ENCODE measurements around the gene ZBTB24. TPM values are rescaled to one million over a fixed set of nuclear protein-coding genes. Genes with fewer than 3 reads are reported as not detected.

Gene ZBTB24
- polyA plus RNA-seq, 2 donors = 2.2 to 2.3 TPM

- Histone ChIP-seq H3K4me1 (ENCODE audit: control insufficient read depth in 2 of 2, insufficient read depth in 2 of 2, low read length in 1 of 2) (no peaks in the 10 kb centered on the region), H3K4me3 (ENCODE audit: low read depth in 1 of 2, low read length in 2 of 2) (no peak overlapping the region), H3K27ac (ENCODE audit: low read depth in 2 of 2, low read length in 1 of 2) (no peak overlapping the region), H3K36me3 (ENCODE audit: control insufficient read depth in 2 of 2, insufficient read depth in 2 of 2, low read length in 1 of 2) (no peaks in the 10 kb centered on the region), H3K27me3 (ENCODE audit: control insufficient read depth in 1 of 2, insufficient read depth in 2 of 2, low read length in 2 of 2) (no peaks in the 10 kb centered on the region), H3K9me3 (ENCODE audit: control insufficient read depth in 2 of 2, insufficient read depth in 1 of 2, low read depth in 1 of 2, low read length in 1 of 2) (no peaks in the 10 kb centered on the region)
- WGBS, 2 donors = 59 to 69% methylated on average over 6 of the region's 6 CpGs
Measured at GRCh38 chr6:109515781-109516409, 32.9 kb upstream of the ZBTB24 start.

GRCh38 chr6:109514946-109515345, 31.9 kb upstream of the ZBTB24 start:
- Histone ChIP-seq H3K9me3 (ENCODE audit: control insufficient read depth in 2 of 2, insufficient read depth in 1 of 2, low read depth in 1 of 2, low read length in 1 of 2) (no peaks in the 10 kb centered on the region), H3K4me1 (ENCODE audit: control insufficient read depth in 2 of 2, insufficient read depth in 2 of 2, low read length in 1 of 2) (no peaks in the 10 kb centered on the region), H3K27ac (ENCODE audit: low read depth in 2 of 2, low read length in 1 of 2) (no peak overlapping the region), H3K27me3 (ENCODE audit: control insufficient read depth in 1 of 2, insufficient read depth in 2 of 2, low read length in 2 of 2) (no peaks in the 10 kb centered on the region), H3K4me3 (ENCODE audit: low read depth in 1 of 2, low read length in 2 of 2) (no peak overlapping the region), H3K36me3 (ENCODE audit: control insufficient read depth in 2 of 2, insufficient read depth in 2 of 2, low read length in 1 of 2) (no peaks in the 10 kb centered on the region)
- WGBS, 2 donors = 88 to 89% methylated on average over 3 of the region's 3 CpGs

GRCh38 chr6:109513571-109514071, 30.6 kb upstream of the ZBTB24 start:
- H3K4me1 ChIP-seq (ENCODE audit: control insufficient read depth in 2 of 2, insufficient read depth in 2 of 2, low read length in 1 of 2) = peaks cover 0 to 4% of the 10 kb centered on the region in 2 donors
- H3K27me3 ChIP-seq (ENCODE audit: control insufficient read depth in 1 of 2, insufficient read depth in 2 of 2, low read length in 2 of 2) = no peaks in the 10 kb centered on the region
- no peak overlapping the region for H3K4me3 ChIP-seq (ENCODE audit: low read depth in 1 of 2, low read length in 2 of 2)
- no peak overlapping the region for H3K27ac ChIP-seq (ENCODE audit: low read depth in 2 of 2, low read length in 1 of 2)
- no peaks in the 10 kb centered on the region for H3K9me3 ChIP-seq (ENCODE audit: control insufficient read depth in 2 of 2, insufficient read depth in 1 of 2, low read depth in 1 of 2, low read length in 1 of 2)
- 73 to 93% methylated on average over 2 of the region's 2 CpGs for WGBS, 2 donors
- H3K36me3 ChIP-seq (ENCODE audit: control insufficient read depth in 2 of 2, insufficient read depth in 2 of 2, low read length in 1 of 2) = no peaks in the 10 kb centered on the region

GRCh38 chr6:109512271-109512817, 29.3 kb upstream of the ZBTB24 start:
- Histone ChIP-seq H3K4me1 (ENCODE audit: control insufficient read depth in 2 of 2, insufficient read depth in 2 of 2, low read length in 1 of 2) (peaks cover 0 to 4% of the 10 kb centered on the region in 2 donors), H3K27me3 (ENCODE audit: control insufficient read depth in 1 of 2, insufficient read depth in 2 of 2, low read length in 2 of 2) (no peaks in the 10 kb centered on the region), H3K9me3 (ENCODE audit: control insufficient read depth in 2 of 2, insufficient read depth in 1 of 2, low read depth in 1 of 2, low read length in 1 of 2) (no peaks in the 10 kb centered on the region), H3K4me3 (ENCODE audit: low read depth in 1 of 2, low read length in 2 of 2) (no peak overlapping the region), H3K27ac (ENCODE audit: low read depth in 2 of 2, low read length in 1 of 2) (no peak overlapping the region), H3K36me3 (ENCODE audit: control insufficient read depth in 2 of 2, insufficient read depth in 2 of 2, low read length in 1 of 2) (no peaks in the 10 kb centered on the region)
- WGBS, 2 donors = 75 to 80% methylated on average over 2 of the region's 2 CpGs

GRCh38 chr6:109511832-109512231, 28.8 kb upstream of the ZBTB24 start:
- peaks cover 0 to 4% of the 10 kb centered on the region in 2 donors for H3K4me1 ChIP-seq (ENCODE audit: control insufficient read depth in 2 of 2, insufficient read depth in 2 of 2, low read length in 1 of 2)
- no peaks in the 10 kb centered on the region for H3K9me3 ChIP-seq (ENCODE audit: control insufficient read depth in 2 of 2, insufficient read depth in 1 of 2, low read depth in 1 of 2, low read length in 1 of 2)
- H3K27ac ChIP-seq (ENCODE audit: low read depth in 2 of 2, low read length in 1 of 2) = no peak overlapping the region
- H3K27me3 ChIP-seq (ENCODE audit: control insufficient read depth in 1 of 2, insufficient read depth in 2 of 2, low read length in 2 of 2) = no peaks in the 10 kb centered on the region
- WGBS, 2 donors = 71 to 84% methylated on average over 2 of the region's 2 CpGs
- no peak overlapping the region for H3K4me3 ChIP-seq (ENCODE audit: low read depth in 1 of 2, low read length in 2 of 2)
- no peaks in the 10 kb centered on the region for H3K36me3 ChIP-seq (ENCODE audit: control insufficient read depth in 2 of 2, insufficient read depth in 2 of 2, low read length in 1 of 2)

- H3K9me3 ChIP-seq (ENCODE audit: control insufficient read depth in 2 of 2, insufficient read depth in 1 of 2, low read depth in 1 of 2, low read length in 1 of 2) = no peaks in the 10 kb centered on the region
- H3K27me3 ChIP-seq (ENCODE audit: control insufficient read depth in 1 of 2, insufficient read depth in 2 of 2, low read length in 2 of 2) = no peaks in the 10 kb centered on the region
- H3K27ac ChIP-seq (ENCODE audit: low read depth in 2 of 2, low read length in 1 of 2) = no peak overlapping the region
- no peak overlapping the region for H3K4me3 ChIP-seq (ENCODE audit: low read depth in 1 of 2, low read length in 2 of 2)
- 79 to 98% methylated on average over 1 of the region's 1 CpG for WGBS, 2 donors
- H3K36me3 ChIP-seq (ENCODE audit: control insufficient read depth in 2 of 2, insufficient read depth in 2 of 2, low read length in 1 of 2) = no peaks in the 10 kb centered on the region
- H3K4me1 ChIP-seq (ENCODE audit: control insufficient read depth in 2 of 2, insufficient read depth in 2 of 2, low read length in 1 of 2) = peaks cover 0 to 4% of the 10 kb centered on the region in 2 donors
Measured at GRCh38 chr6:109510358-109510757, 27.3 kb upstream of the ZBTB24 start.

GRCh38 chr6:109508166-109508860, 25.3 kb upstream of the ZBTB24 start:
- peaks cover 0 to 4% of the 10 kb centered on the region in 2 donors for H3K4me1 ChIP-seq (ENCODE audit: control insufficient read depth in 2 of 2, insufficient read depth in 2 of 2, low read length in 1 of 2)
- WGBS, 2 donors = 72% methylated on average over 4 of the region's 4 CpGs
- H3K9me3 ChIP-seq (ENCODE audit: control insufficient read depth in 2 of 2, insufficient read depth in 1 of 2, low read depth in 1 of 2, low read length in 1 of 2) = no peaks in the 10 kb centered on the region
- H3K27me3 ChIP-seq (ENCODE audit: control insufficient read depth in 1 of 2, insufficient read depth in 2 of 2, low read length in 2 of 2) = no peaks in the 10 kb centered on the region
- no peak overlapping the region for H3K4me3 ChIP-seq (ENCODE audit: low read depth in 1 of 2, low read length in 2 of 2)
- H3K36me3 ChIP-seq (ENCODE audit: control insufficient read depth in 2 of 2, insufficient read depth in 2 of 2, low read length in 1 of 2) = no peaks in the 10 kb centered on the region
- H3K27ac ChIP-seq (ENCODE audit: low read depth in 2 of 2, low read length in 1 of 2) = peak overlapping the region in 1 of 2 donors; percentile 57

GRCh38 chr6:109507490-109508072, 24.6 kb upstream of the ZBTB24 start:
- Histone ChIP-seq H3K4me3 (ENCODE audit: low read depth in 1 of 2, low read length in 2 of 2) (no peak overlapping the region), H3K36me3 (ENCODE audit: control insufficient read depth in 2 of 2, insufficient read depth in 2 of 2, low read length in 1 of 2) (no peaks in the 10 kb centered on the region), H3K9me3 (ENCODE audit: control insufficient read depth in 2 of 2, insufficient read depth in 1 of 2, low read depth in 1 of 2, low read length in 1 of 2) (no peaks in the 10 kb centered on the region), H3K4me1 (ENCODE audit: control insufficient read depth in 2 of 2, insufficient read depth in 2 of 2, low read length in 1 of 2) (peaks cover 0 to 4% of the 10 kb centered on the region in 2 donors), H3K27ac (ENCODE audit: low read depth in 2 of 2, low read length in 1 of 2) (no peak overlapping the region), H3K27me3 (ENCODE audit: control insufficient read depth in 1 of 2, insufficient read depth in 2 of 2, low read length in 2 of 2) (no peaks in the 10 kb centered on the region)
- WGBS, 2 donors = 79% methylated on average over 4 of the region's 4 CpGs

GRCh38 chr6:109506841-109507240, 23.8 kb upstream of the ZBTB24 start:
- Histone ChIP-seq H3K4me3 (ENCODE audit: low read depth in 1 of 2, low read length in 2 of 2) (no peak overlapping the region), H3K9me3 (ENCODE audit: control insufficient read depth in 2 of 2, insufficient read depth in 1 of 2, low read depth in 1 of 2, low read length in 1 of 2) (no peaks in the 10 kb centered on the region), H3K4me1 (ENCODE audit: control insufficient read depth in 2 of 2, insufficient read depth in 2 of 2, low read length in 1 of 2) (peaks cover 0 to 4% of the 10 kb centered on the region in 2 donors), H3K36me3 (ENCODE audit: control insufficient read depth in 2 of 2, insufficient read depth in 2 of 2, low read length in 1 of 2) (no peaks in the 10 kb centered on the region), H3K27ac (ENCODE audit: low read depth in 2 of 2, low read length in 1 of 2) (no peak overlapping the region), H3K27me3 (ENCODE audit: control insufficient read depth in 1 of 2, insufficient read depth in 2 of 2, low read length in 2 of 2) (no peaks in the 10 kb centered on the region)
- WGBS, 2 donors = 91 to 93% methylated on average over 2 of the region's 2 CpGs

Data from esophagus (tissue), 2 donors.